HG03442 (cell line): ENCODE measurements around the gene AP1B1.

Source experiments
- ATAC-seq: cut with Tn5 transposase; IDR thresholded peaks from one replicate; pipeline ENCODE4 v1.9.1; 2021; ENCODE audit warnings: mild to moderate bottlenecking, moderate library complexity; ENCODE audit not compliant: unreplicated experiment

The AP1B1 gene

DNA sequence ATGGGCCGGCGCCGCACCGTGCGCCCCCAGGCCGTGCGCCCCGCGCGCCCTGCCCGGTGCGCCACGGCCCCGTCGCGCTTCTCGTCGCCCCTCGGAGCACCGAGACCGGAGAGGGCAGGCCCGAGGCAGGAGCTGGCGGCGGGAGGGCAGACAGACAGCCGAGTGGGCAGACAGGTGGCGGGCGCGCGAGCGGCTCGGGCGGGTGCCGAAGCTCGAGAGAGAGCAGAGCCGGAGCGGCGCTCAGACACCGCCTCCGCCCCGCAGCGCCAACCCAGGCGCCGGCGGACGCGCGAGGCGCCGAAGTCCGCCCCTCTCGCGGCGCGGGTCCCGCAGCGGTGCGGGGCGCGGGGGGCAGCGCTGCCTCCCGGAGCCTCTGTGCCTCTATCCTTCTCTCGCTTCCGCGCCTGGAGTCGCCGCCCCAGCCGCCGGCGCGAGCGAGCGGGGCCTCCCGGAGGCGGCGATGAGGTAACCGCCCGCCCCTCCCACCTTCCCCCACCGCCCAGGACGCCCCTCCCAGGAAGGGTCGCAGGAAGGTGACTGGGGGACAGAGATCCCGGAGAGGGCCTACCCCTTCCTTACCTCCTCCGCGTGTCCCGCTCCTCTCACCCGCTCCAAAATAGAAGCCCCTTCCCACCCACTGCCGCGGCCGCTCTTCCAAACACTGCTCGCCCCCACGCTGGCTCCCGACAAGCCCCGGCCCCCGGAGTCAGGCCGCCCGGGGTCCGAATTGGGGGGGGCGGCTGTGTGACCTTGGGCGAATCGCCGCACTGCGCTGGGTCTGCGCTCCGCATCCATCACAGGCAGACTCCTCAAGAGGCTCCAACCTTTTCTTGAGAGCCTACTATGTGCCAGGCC, 72.9 kb downstream of the AP1B1 start, which contains the start of gene RASL10A:
Gene RASL10A, minus strand, starts transcription at position 412 of the 855 bp plus-strand sequence. CDS start 451 bp downstream, outside the sequence.
- no peak for ATAC-seq

DNA sequence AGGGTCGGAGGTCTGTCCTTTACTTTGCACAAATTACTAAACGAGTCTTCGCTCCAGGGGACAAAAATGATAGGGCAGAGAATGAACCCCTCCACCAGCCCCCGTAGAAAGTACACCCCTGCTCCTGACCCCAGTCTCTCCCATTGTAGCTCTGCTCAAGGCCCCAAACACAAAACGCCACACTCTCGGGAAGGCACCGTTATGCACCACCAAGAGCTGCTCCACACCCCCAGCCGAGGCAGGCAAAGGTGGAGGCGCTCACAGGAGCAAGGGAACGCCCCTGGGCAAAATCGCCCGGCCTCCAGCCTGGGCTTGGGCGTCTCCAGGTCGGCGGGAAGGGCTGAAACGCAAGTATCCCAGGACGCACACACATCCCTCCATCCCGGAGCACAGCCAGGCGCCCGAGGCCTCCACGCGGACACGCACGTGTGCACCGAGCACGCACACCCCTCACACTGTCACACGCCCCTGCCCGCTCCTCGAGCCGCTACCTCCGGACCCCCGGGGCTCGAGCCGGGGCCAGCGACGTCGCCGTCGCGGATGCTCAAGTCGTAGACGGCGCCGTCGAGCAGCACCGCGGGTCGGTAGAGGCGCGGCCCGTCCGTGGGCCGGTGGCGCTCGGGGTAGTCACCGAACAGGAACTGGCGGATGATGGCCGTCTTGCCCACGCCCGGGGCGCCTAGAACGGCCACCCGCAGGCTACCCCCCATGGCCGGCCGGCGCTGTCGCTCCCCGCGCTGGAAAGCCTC, 73.7 kb downstream of the AP1B1 start:
- no peak for ATAC-seq

- ATAC-seq: no peak
Observed at GRCh38 chr22:29313576-29314466, 74.5 kb downstream of the AP1B1 start.

GRCh38 chr22:29313126-29313575, 75.2 kb downstream of the AP1B1 start:
- ATAC-seq: no peak

GRCh38 chr22:29312218-29313125, 75.9 kb downstream of the AP1B1 start:
- ATAC-seq: no peak

DNA sequence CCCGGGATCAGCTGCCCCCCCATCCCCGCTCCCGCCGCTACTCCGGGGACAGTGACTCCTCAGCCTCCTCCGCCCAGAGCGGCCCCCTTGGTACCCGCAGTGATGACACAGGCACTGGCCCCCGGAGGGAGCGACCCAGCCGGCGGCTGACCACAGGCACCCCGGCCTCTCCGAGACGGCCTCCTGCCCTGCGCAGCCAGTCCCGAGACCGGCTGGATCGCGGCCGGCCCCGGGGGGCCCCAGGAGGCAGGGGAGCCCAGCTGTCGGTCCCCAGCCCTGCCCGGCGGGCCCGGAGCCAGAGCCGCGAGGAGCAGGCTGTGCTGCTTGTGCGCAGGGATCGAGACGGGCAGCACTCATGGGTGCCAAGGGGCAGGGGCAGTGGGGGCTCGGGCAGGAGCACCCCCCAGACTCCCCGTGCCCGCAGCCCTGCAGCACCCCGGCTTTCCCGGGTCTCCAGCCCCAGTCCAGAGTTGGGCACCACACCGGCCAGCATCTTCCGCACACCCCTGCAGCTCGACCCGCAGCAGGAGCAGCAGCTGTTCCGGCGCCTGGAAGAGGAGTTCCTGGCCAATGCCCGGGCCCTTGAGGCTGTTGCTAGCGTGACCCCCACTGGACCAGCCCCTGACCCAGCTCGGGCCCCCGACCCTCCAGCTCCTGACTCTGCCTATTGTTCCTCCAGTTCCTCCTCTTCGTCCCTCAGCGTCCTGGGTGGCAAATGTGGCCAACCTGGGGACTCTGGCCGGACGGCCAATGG, 76.7 kb downstream of the AP1B1 start:
- no peak for ATAC-seq

- peak; percentile 45 for ATAC-seq
Observed at GRCh38 chr22:29310863-29311339, 77.5 kb downstream of the AP1B1 start.

GRCh38 chr22:29310065-29310862, 78.1 kb downstream of the AP1B1 start:
- no peak for ATAC-seq

DNA sequence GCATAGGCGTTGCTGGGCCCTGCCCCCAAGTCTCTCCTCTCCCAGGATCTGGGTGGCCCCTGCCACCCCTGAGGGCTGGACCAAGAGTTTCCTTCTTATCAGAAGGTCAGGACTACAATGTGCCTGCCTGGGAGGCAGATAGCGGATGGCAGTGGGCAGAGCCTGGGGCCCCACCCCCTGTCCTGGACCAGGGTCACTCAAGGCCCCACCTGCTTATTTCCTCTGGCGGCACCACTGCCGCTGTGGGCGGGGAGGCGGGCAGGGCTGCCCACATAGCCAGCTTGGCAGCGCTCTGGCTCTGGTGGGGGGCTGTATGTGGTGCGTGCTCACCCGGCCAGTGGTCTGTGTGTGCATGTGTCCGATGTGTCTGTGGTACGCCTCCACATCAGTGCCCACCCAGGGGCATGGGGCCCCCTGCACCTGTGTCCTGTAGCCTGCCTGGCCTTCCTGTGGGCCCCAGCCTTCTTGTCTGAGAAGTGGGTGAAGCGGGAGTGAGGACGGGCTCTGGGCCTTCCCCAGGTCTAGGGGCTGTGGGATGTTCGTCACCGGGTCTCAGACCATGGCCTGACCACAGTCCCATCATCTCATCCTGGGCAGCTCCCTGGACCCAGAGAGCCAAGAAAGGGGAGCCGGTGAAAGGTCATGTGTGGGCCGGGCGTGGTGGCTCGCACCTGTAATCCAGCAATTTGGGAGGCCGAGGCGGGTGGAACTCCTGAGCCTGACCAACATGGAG, 78.9 kb downstream of the AP1B1 start:
- ATAC-seq: no peak

DNA sequence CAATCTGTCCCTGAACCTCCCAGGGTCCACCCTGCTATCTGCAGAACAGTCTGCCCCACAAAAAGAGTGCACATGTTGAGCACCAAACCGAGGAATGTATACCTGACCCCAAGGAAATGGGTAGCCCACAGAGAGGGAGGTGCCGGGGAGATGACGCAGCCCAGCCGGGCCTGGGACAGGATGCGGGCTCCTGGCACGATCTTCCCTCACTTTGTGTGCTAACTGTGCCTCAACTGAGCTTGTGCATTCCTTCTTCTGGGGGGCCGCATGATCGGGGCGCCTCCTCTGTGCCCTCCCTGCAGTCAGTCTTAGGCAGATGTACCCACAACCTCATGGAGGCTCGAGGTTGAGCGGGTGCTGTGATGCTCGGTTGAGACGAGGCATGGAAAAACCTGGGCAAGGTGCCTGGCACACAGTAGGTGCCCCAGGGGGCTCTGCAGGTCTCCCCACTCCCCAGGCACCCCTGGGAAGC, 79.5 kb downstream of the AP1B1 start:
- no peak for ATAC-seq

DNA sequence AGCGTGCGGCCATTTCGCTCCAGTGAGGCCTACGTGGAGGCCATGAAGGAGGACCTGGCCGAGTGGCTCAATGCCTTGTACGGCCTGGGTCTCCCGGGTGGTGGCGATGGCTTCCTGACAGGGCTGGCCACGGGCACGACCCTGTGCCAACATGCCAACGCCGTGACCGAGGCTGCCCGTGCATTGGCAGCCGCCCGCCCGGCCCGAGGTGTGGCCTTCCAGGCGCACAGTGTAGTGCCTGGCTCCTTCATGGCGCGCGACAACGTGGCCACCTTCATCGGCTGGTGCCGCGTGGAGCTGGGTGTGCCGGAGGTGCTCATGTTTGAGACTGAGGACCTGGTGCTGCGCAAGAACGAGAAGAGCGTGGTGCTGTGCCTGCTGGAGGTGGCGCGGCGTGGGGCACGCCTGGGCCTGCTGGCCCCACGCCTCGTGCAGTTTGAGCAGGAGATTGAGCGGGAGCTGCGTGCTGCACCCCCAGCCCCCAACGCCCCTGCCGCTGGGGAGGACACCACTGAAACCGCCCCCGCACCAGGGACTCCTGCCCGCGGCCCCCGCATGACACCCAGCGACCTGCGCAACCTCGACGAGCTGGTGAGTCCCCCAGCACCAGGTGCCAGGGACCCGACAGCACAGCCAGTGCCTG, 80.1 kb downstream of the AP1B1 start:
- no peak for ATAC-seq

DNA sequence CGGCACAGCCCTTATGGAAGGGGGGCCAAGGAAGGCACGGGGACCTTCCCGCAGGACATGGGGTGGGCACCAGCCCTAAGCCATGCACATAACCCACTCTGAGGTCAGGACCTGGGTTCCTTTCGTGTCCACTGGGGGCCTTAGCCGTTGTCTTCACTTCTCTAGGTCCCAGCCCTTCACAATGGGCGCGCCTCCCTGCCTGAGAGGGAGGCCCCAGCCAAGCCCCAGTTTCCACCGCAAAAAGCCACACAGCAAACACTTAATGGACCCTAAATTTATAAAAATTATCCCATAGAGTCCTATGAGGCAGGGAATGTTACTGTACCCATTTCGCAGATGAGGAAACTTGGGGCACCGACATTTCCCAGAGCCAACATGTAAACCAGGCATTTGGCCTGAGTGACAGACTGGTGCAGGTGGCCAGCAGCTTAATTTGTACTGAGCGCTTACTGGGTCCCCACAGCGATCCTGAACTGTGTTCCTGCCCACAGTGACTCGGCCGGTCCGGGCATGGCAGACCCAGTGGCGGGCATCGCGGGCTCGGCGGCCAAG, 80.7 kb downstream of the AP1B1 start:
- no peak for ATAC-seq

GRCh38 chr22:29306835-29307595, 81.4 kb downstream of the AP1B1 start:
- ATAC-seq: no peak

- ATAC-seq: no peak
Observed at GRCh38 chr22:29306175-29306834, 82.1 kb downstream of the AP1B1 start, which contains the start of gene GAS2L1. TSS of gene GAS2L1 (plus strand) at chr22:29306650. CDS start at chr22:29308106, 1,456 bp downstream.

DNA sequence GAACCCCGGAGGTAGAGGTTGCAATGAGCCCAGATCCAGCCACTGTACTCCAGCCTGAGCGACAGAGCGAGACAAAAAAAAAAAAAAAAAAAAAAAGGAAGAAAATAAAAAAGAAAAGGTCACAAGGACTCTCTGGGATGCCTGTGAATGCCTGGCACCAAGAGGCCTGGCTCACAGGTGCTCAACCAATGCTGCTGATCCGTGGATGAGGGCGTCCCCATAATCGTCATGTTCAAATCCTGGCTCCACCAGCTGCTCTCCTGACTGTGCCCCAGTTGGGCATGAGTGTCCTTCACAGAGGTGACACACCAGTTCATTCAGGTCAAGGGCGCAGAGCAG, 82.6 kb downstream of the AP1B1 start:
- ATAC-seq: no peak
